ENCODE measurements around the gene CREBBP. TPM values are rescaled to one million over a fixed set of nuclear protein-coding genes. Genes with fewer than 3 reads are reported as not detected.

The CREBBP gene
- total and polyA plus RNA-seq, 9 of the 15 experiments (the other 6 are each of a cell fraction or from before 2014, with no cell fraction given), result 0.70 to 24.8 (median 5.6) TPM

DNA sequence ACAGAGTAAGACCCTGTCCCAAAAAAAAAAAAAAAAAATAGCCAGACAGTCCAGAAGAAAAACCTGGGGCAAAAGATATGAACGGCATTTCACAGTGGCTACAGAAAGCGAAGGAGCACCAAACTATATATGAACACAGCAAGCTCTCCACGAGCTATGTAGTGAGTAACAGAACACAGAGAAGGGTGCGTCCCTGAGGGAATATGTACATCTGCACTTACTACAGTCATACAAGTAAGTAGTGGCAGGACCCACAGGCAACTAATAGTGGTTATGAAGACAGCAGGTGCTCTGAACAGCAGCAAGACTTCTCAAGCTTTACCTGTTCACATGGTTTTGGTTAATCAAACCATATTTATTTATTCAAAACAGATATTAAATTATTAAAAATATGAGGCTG is 179.0 kb downstream of the CREBBP start (continued):
- TF ChIP-seq NCOA2 (IDR thresholded peaks at IDR 0.05; ENCODE audit: partially characterized antibody in 2 of 2) (no peak), HDAC8 (tag; IDR thresholded peaks at IDR 0.05) (no peak), ZNF764 (CRISPR knock-in tag; IDR thresholded peaks at IDR 0.05; ENCODE audit: low read depth) (no peak), ZNF280B (CRISPR knock-in tag; IDR thresholded peaks at IDR 0.05) (no peak), CHD2 (IDR thresholded peaks at IDR 0.05; ENCODE audit: low read depth, low read length) (no peak)
- TF ChIP-seq, protein P1, sequence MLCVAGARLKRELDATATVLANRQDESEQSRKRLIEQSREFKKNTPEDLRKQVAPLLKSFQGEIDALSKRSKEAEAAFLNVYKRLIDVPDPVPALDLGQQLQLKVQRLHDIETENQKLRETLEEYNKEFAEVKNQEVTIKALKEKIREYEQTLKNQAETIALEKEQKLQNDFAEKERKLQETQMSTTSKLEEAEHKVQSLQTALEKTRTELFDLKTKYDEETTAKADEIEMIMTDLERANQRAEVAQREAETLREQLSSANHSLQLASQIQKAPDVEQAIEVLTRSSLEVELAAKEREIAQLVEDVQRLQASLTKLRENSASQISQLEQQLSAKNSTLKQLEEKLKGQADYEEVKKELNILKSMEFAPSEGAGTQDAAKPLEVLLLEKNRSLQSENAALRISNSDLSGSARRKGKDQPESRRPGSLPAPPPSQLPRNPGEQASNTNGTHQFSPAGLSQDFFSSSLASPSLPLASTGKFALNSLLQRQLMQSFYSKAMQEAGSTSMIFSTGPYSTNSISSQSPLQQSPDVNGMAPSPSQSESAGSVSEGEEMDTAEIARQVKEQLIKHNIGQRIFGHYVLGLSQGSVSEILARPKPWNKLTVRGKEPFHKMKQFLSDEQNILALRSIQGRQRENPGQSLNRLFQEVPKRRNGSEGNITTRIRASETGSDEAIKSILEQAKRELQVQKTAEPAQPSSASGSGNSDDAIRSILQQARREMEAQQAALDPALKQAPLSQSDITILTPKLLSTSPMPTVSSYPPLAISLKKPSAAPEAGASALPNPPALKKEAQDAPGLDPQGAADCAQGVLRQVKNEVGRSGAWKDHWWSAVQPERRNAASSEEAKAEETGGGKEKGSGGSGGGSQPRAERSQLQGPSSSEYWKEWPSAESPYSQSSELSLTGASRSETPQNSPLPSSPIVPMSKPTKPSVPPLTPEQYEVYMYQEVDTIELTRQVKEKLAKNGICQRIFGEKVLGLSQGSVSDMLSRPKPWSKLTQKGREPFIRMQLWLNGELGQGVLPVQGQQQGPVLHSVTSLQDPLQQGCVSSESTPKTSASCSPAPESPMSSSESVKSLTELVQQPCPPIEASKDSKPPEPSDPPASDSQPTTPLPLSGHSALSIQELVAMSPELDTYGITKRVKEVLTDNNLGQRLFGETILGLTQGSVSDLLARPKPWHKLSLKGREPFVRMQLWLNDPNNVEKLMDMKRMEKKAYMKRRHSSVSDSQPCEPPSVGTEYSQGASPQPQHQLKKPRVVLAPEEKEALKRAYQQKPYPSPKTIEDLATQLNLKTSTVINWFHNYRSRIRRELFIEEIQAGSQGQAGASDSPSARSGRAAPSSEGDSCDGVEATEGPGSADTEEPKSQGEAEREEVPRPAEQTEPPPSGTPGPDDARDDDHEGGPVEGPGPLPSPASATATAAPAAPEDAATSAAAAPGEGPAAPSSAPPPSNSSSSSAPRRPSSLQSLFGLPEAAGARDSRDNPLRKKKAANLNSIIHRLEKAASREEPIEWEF (CRISPR knock-in tag; IDR thresholded peaks at IDR 0.05), result no peak

Data from K562 (cell line).